Stimulated activated CD4-positive, alpha-beta T cell treated with anti-CD3 and anti-CD28 coated beads, TNF-alpha, amount 100 ng/mL, for 48 hours (primary cell): ENCODE data around the gene ZFP3.
A peak's percentile ranks its signal among the peaks of the same experiment; 100 is the strongest.
"Not testable (repeated sequence)": the region's sequence is repeated elsewhere in the genome, so short reads cannot be mapped to it uniquely, and the experiment has no call there.

ENCODE experiments used
- DNase-seq, 3 donors: peaks; one replicate each; pipeline ENCODE4 v3.0.0-alpha.2; 2020; ENCODE audit warnings: low read depth in 3 of 3

The ZFP3 gene

GRCh38 chr17:5078106-5079028 is at the start of gene ZFP3:
Gene ZFP3 (plus strand): TSS chr17:5078467. CDS start chr17:5091505, 13,038 bp downstream.
- peak; percentile 48 to 71 (median 62) for DNase-seq

GRCh38 chr17:5030168-5030567 is 48.1 kb upstream of the ZFP3 start:
- not testable (repeated sequence) for DNase-seq

GRCh38 chr17:5031365-5032082 is 46.7 kb upstream of the ZFP3 start:
- peak; percentile 73 to 83 (median 73) for DNase-seq

GRCh38 chr17:5032865-5033264 is 45.4 kb upstream of the ZFP3 start:
- no peak for DNase-seq

GRCh38 chr17:5033352-5034015 is 44.8 kb upstream of the ZFP3 start:
- DNase-seq, result no peak

- no peak for DNase-seq
These were observed 44.2 kb upstream of the ZFP3 start for GRCh38 chr17:5034063-5034462.

- DNase-seq, result no peak
These were observed 43.6 kb upstream of the ZFP3 start for GRCh38 chr17:5034651-5035050.

- DNase-seq, result no peak
These were observed 43.0 kb upstream of the ZFP3 start, which contains the start of gene SLC52A1 for GRCh38 chr17:5035315-5035714. Gene SLC52A1 (minus strand): TSS chr17:5035426. CDS start chr17:5034606, 820 bp downstream.

- DNase-seq, result peak in 1 of 3 donors; percentile 13
These were observed 35.9 kb upstream of the ZFP3 start for GRCh38 chr17:5042157-5043022.

GRCh38 chr17:5043524-5043923 is 34.7 kb upstream of the ZFP3 start:
- no peak for DNase-seq

- DNase-seq, result no peak
These were observed 33.6 kb upstream of the ZFP3 start for GRCh38 chr17:5044630-5045029.

GRCh38 chr17:5045496-5045895 is 32.8 kb upstream of the ZFP3 start:
- no peak for DNase-seq

GRCh38 chr17:5047446-5047845 is 30.8 kb upstream of the ZFP3 start:
- no peak for DNase-seq

GRCh38 chr17:5049314-5049841 is 28.9 kb upstream of the ZFP3 start:
- no peak for DNase-seq

- DNase-seq, result no peak
These were observed 28.0 kb upstream of the ZFP3 start for GRCh38 chr17:5050278-5050677.

- DNase-seq, result no peak
These were observed 22.7 kb upstream of the ZFP3 start for GRCh38 chr17:5055543-5055942.

- DNase-seq, result no peak
These were observed 13.0 kb upstream of the ZFP3 start for GRCh38 chr17:5065227-5065744.

GRCh38 chr17:5068236-5068635 is 10.0 kb upstream of the ZFP3 start:
- no peak for DNase-seq

- DNase-seq, result no peak
These were observed 8.5 kb upstream of the ZFP3 start for GRCh38 chr17:5069724-5070123.

GRCh38 chr17:5075472-5075871 is 2.8 kb upstream of the ZFP3 start:
- not testable (repeated sequence) for DNase-seq

GRCh38 chr17:5077275-5077674 is 992 bp upstream of the ZFP3 start:
- DNase-seq, result not testable (repeated sequence)
